Gastroesophageal sphincter (tissue), 4 donors: ENCODE measurements around the gene AP4S1. TPM values are rescaled to one million over a fixed set of nuclear protein-coding genes. Genes with fewer than 3 reads are reported as not detected.

ENCODE experiments used
- ATAC-seq: fragments of 150-250 bp; one replicate; pipeline ENCODE4 v1.9.1; 2016; ENCODE audit warnings: mild to moderate bottlenecking, moderate library complexity
- H3K27ac ChIP-seq, 4 donors: fragments of 200-600 bp; sonication (generic) in 3 of 4; 1 replicate in 3 of 4; 2 replicates in 1 of 4; pipeline ENCODE4 v1.5.1; 2016 to 2019
- H3K27me3 ChIP-seq: fragments of 200-600 bp; sonication (generic); one replicate; pipeline ENCODE4 v1.5.1; 2019
- H3K36me3 ChIP-seq, 2 donors: fragments of 200-600 bp; sonication (generic); one replicate each; pipeline ENCODE4 v1.5.1; 2019; ENCODE audit warnings: control low read depth in 1 of 2
- H3K4me1 ChIP-seq, 3 donors: fragments of 200-600 bp; sonication (generic); 1 replicate in 2 of 3; 2 replicates in 1 of 3; pipeline ENCODE4 v1.5.1; 2016 to 2019; ENCODE audit warnings: control low read depth in 2 of 3
- H3K4me3 ChIP-seq, 2 donors: fragments of 200-600 bp; sonication (generic); one replicate each; pipeline ENCODE4 v1.5.1; 2019; ENCODE audit warnings: mild to moderate bottlenecking in 1 of 2, moderate library complexity in 1 of 2
- H3K9me3 ChIP-seq, 3 donors: fragments of 200-600 bp; sonication (generic); one replicate each; pipeline ENCODE4 v1.5.1; 2017 to 2019; ENCODE audit warnings: control low read depth in 2 of 3
- EP300 ChIP-seq: sonication (generic); formaldehyde crosslinking; IDR thresholded peaks from one replicate; pipeline ENCODE4 v1.6.1; 2017; ENCODE audit warnings: antibody characterized with exemption, mild to moderate bottlenecking
- POLR2A ChIP-seq, 2 donors: fragments of 450-650 bp; IDR thresholded peaks; one replicate each; pipeline ENCODE4 v1.6.1; 2017; ENCODE audit warnings: antibody characterized with exemption in 2 of 2, mild to moderate bottlenecking in 2 of 2, moderate library complexity in 1 of 2
- POLR2AphosphoS5 ChIP-seq: sonication (generic); formaldehyde crosslinking; IDR thresholded peaks from one replicate; pipeline ENCODE4 v1.6.1; 2017; ENCODE audit warnings: antibody characterized with exemption
- WGBS, 2 donors: methylation state at CpG; one replicate each; pipeline ENCODE4 v1.1.5; 2018; ENCODE audit warnings: low coverage in 1 of 2; 5-methylcytosine and 5-hydroxymethylcytosine counted together
- total RNA-seq, 4 donors: library from RNA; depleted of rRNA; stranded (reverse); fragments of >200 nt; gene quantifications; one replicate each; pipeline ENCODE4 v1.1.0, GENCODE V29; 2016
- TF ChIP-seq, protein P1 (sequence below), 4 experiments: fragments of 200-600 bp in 2 of 4; fragments of 450-650 bp in 2 of 4; sonication (generic) in 1 of 4; IDR thresholded peaks; one replicate each; pipeline ENCODE4 v1.5.1; 2017 to 2019; ENCODE audit warnings: antibody characterized with exemption in 4 of 4, mild to moderate bottlenecking in 2 of 4, moderate library complexity in 2 of 4

Gene AP4S1
- total RNA-seq, 4 donors from 2014 or later = 6.6 to 13.3 (median 12.2) TPM

DNA sequence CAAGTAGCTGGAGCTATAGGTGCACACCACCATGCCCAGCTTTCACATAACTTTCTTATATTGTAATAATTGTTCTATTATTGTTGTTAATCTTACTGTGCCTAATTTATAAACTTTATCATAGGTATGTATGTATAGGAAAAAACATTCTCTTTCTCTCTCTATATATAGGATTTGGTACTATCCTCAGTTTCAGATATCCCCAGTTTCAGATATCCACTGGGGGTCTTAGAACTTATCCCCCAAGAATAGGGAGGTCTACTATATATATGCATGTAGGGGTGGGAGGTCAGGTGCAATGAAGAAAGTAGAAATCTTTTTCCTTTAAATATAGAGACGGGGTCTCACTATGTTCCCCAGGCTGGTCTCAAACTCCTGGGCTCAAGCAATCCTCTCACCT lies 71.6 kb downstream of the AP4S1 start:
- ATAC-seq = no peak
- peaks cover 8 to 59% of the 10 kb centered on the region in 2 donors for H3K36me3 ChIP-seq
- WGBS, 2 donors = 94 to 100% methylated on average over 1 of the region's 1 CpG
- H3K9me3 ChIP-seq = no peaks in the 10 kb centered on the region
- H3K27me3 ChIP-seq = no peaks in the 10 kb centered on the region
- H3K4me3 ChIP-seq = no peak overlapping the region
- H3K27ac ChIP-seq = no peak overlapping the region
- H3K4me1 ChIP-seq = no peaks in the 10 kb centered on the region
- no peak for TF ChIP-seq EP300
- no peak for TF ChIP-seq POLR2AphosphoS5
- TF ChIP-seq, protein P1, sequence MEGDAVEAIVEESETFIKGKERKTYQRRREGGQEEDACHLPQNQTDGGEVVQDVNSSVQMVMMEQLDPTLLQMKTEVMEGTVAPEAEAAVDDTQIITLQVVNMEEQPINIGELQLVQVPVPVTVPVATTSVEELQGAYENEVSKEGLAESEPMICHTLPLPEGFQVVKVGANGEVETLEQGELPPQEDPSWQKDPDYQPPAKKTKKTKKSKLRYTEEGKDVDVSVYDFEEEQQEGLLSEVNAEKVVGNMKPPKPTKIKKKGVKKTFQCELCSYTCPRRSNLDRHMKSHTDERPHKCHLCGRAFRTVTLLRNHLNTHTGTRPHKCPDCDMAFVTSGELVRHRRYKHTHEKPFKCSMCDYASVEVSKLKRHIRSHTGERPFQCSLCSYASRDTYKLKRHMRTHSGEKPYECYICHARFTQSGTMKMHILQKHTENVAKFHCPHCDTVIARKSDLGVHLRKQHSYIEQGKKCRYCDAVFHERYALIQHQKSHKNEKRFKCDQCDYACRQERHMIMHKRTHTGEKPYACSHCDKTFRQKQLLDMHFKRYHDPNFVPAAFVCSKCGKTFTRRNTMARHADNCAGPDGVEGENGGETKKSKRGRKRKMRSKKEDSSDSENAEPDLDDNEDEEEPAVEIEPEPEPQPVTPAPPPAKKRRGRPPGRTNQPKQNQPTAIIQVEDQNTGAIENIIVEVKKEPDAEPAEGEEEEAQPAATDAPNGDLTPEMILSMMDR (IDR thresholded peaks at IDR 0.05) = no peak
- no peak for TF ChIP-seq POLR2A (IDR thresholded peaks at IDR 0.05)

DNA sequence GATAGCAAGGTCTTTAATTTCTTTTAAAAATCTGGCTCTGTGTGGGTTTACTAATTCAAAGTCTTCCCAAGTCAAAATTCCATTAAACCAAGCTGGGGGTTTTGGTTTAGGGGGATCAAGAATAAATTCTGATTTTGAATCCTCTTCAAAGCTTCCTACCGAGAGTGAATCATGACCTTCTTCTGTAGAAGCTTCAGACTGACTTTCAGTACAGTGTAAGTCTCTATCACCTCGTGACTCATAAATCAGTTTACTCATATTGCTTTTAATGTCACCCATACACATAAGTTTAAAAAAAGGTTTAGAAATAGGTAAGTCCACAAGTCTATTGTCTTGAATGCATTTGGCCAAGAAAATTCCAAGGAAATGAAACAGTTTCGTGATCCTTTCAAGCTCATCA lies 81.3 kb downstream of the AP4S1 start:
- peaks cover 0 to 100% of the 10 kb centered on the region in 2 donors for H3K36me3 ChIP-seq
- peaks cover 0 to 6% (median 0%) of the 10 kb centered on the region in 3 donors for H3K4me1 ChIP-seq
- TF ChIP-seq POLR2AphosphoS5 (no peak), EP300 (no peak), POLR2A (IDR thresholded peaks at IDR 0.05) (no peak)
- TF ChIP-seq, protein P1 (IDR thresholded peaks at IDR 0.05) = no peak
- no peak for ATAC-seq
- no peak overlapping the region for H3K4me3 ChIP-seq
- no peaks in the 10 kb centered on the region for H3K27me3 ChIP-seq
- H3K9me3 ChIP-seq = no peaks in the 10 kb centered on the region
- no peak overlapping the region for H3K27ac ChIP-seq
- WGBS, 2 donors = 61 to 82% methylated on average over 3 of the region's 3 CpGs

DNA sequence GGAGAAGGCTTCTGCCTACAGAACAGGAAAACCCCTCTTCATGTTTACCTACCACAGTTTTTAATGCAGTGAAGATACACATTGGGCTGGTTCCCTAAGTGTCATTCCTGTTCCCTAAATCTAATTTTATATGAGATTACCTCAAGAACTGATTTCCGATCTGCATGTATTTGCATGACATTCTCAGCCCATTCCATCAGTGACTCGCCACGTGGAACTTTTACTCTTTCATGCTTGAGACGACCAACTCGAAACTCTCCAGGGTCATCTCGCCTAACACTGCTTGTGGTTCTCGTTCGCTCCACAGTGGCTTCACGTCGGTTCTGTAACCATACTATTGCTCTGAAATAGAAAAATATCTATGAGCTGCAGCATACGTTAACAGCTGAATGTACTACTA lies 83.8 kb downstream of the AP4S1 start:
- no peak for ATAC-seq
- H3K36me3 ChIP-seq = peaks cover 13 to 100% of the 10 kb centered on the region in 2 donors
- peaks cover 0 to 6% (median 0%) of the 10 kb centered on the region in 3 donors for H3K4me1 ChIP-seq

DNA sequence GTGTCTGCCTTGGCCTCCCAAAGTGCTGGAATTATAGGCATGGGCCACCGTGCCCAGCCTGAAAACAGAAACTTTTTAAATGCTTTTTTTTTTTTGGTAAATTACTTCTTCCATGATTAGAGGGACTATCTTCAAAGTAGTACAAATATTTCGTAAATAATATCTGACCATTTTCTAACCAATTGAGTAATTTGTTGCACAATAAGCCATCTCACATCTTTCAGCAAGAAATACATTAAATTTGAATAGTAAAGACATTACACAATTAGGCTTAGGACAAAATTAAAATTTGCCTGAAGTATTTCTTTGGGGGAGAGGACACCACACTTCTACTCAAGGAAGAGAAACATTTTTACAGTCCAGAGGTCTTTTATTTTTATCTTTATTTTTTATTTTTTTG lies 85.4 kb downstream of the AP4S1 start:
- Histone ChIP-seq H3K36me3 (peaks cover 16 to 100% of the 10 kb centered on the region in 2 donors), H3K4me1 (peaks cover 0 to 6% (median 0%) of the 10 kb centered on the region in 3 donors), H3K4me3 (no peak overlapping the region), H3K9me3 (no peaks in the 10 kb centered on the region), H3K27ac (no peak overlapping the region), H3K27me3 (no peaks in the 10 kb centered on the region)
- no peak for ATAC-seq
- 80 to 87% methylated on average over 2 of the region's 2 CpGs for WGBS, 2 donors
- TF ChIP-seq EP300 = no peak
- no peak for TF ChIP-seq POLR2AphosphoS5
- no peak for TF ChIP-seq POLR2A (IDR thresholded peaks at IDR 0.05)
- TF ChIP-seq, protein P1 (IDR thresholded peaks at IDR 0.05) = no peak

More for the DNA sequence above, 83.8 kb downstream of the AP4S1 start:
- WGBS, 2 donors = 86 to 93% methylated on average over 5 to 11 of the region's 11 CpGs
- TF ChIP-seq, protein P1 (IDR thresholded peaks at IDR 0.05) = no peak
- no peak for TF ChIP-seq EP300
- no peak for TF ChIP-seq POLR2AphosphoS5
- TF ChIP-seq POLR2A (IDR thresholded peaks at IDR 0.05) = no peak
- no peak overlapping the region for H3K4me3 ChIP-seq
- no peak overlapping the region for H3K27ac ChIP-seq
- H3K9me3 ChIP-seq = no peaks in the 10 kb centered on the region
- no peaks in the 10 kb centered on the region for H3K27me3 ChIP-seq

DNA sequence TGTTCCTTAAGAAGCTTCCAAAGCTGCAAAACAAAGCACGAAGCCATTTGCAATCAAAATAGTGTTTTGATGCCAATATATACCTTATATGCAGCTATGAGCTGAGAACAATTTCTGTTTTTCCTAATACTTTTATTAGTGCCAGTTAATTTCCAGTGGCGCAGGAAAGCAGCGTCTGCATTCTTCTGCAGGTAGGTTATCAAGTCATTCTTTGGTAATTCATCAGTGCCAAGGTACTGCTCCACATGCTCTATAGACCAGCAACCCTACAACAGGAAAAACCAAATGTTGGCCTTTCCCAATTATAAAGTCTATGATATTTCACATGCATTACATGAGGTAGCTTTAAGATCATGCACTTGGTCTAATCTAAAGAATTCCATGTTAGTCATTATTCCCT lies 88.3 kb downstream of the AP4S1 start:
- Histone ChIP-seq H3K9me3 (no peaks in the 10 kb centered on the region), H3K36me3 (peaks cover 16 to 100% of the 10 kb centered on the region in 2 donors), H3K27ac (no peak overlapping the region), H3K4me1 (no peaks in the 10 kb centered on the region), H3K27me3 (no peaks in the 10 kb centered on the region), H3K4me3 (no peak overlapping the region)
- TF ChIP-seq, protein P1 (IDR thresholded peaks at IDR 0.05) = no peak
- TF ChIP-seq EP300 (no peak), POLR2AphosphoS5 (no peak), POLR2A (IDR thresholded peaks at IDR 0.05) (no peak)
- no peak for ATAC-seq
- 90 to 92% methylated on average over 3 of the region's 3 CpGs for WGBS, 2 donors
